NCI-H2029 treated with DMSO at 0.1 percent for 48 hours (cell line): ENCODE results near the gene SLF1.

Experiments used
- DNase-seq: peaks from one replicate; lab custom pipeline; 2025; lab: John Stamatoyannopoulos, UW

Gene SLF1

GRCh38 chr5:94661086-94661485, 42.6 kb downstream of the SLF1 start:
- no peak for DNase-seq

GRCh38 chr5:94667937-94668336, 49.5 kb downstream of the SLF1 start:
- DNase-seq: no peak

GRCh38 chr5:94670726-94671125, 52.3 kb downstream of the SLF1 start:
- DNase-seq: no peak

GRCh38 chr5:94672746-94673145, 54.3 kb downstream of the SLF1 start:
- no peak for DNase-seq

- no peak for DNase-seq
These were observed 56.3 kb downstream of the SLF1 start for GRCh38 chr5:94674490-94675382.

GRCh38 chr5:94675965-94676618, 57.6 kb downstream of the SLF1 start:
- no peak for DNase-seq

- DNase-seq: no peak
These were observed 64.5 kb downstream of the SLF1 start for GRCh38 chr5:94682814-94683520.

GRCh38 chr5:94689908-94690307, 71.4 kb downstream of the SLF1 start:
- DNase-seq: no peak

GRCh38 chr5:94690778-94691177, 72.3 kb downstream of the SLF1 start:
- DNase-seq: peak; percentile 39

GRCh38 chr5:94691291-94691690, 72.8 kb downstream of the SLF1 start:
- no peak for DNase-seq

GRCh38 chr5:94691949-94692348, 73.5 kb downstream of the SLF1 start:
- DNase-seq: peak; percentile 36

GRCh38 chr5:94692581-94692980, 74.1 kb downstream of the SLF1 start:
- DNase-seq: no peak

GRCh38 chr5:94693043-94693822, 74.8 kb downstream of the SLF1 start:
- peak; percentile 93 for DNase-seq

- DNase-seq: no peak
These were observed 75.4 kb downstream of the SLF1 start for GRCh38 chr5:94693845-94694370.

GRCh38 chr5:94694671-94695070, 76.2 kb downstream of the SLF1 start:
- DNase-seq: no peak

- no peak for DNase-seq
These were observed 79.7 kb downstream of the SLF1 start for GRCh38 chr5:94698197-94698596.

GRCh38 chr5:94699562-94699961, 81.1 kb downstream of the SLF1 start:
- DNase-seq: no peak

GRCh38 chr5:94700592-94700991, 82.1 kb downstream of the SLF1 start:
- no peak for DNase-seq

- DNase-seq: no peak
These were observed 84.3 kb downstream of the SLF1 start for GRCh38 chr5:94702729-94703128.

GRCh38 chr5:94705427-94705826, 87.0 kb downstream of the SLF1 start:
- no peak for DNase-seq

GRCh38 chr5:94707359-94707758, 88.9 kb downstream of the SLF1 start:
- peak; percentile 20 for DNase-seq

GRCh38 chr5:94709277-94709676, 90.8 kb downstream of the SLF1 start:
- no peak for DNase-seq
